DMS79 (cell line): Measurements from ENCODE around the gene VWA8.
"Not testable (repeated sequence)": the region's sequence is repeated elsewhere in the genome, so short reads cannot be mapped to it uniquely, and the experiment has no call there.

Experiments
- DNase-seq: peaks from one replicate; lab custom pipeline; 2025; lab: John Stamatoyannopoulos, UW

The VWA8 gene

GRCh38 chr13:41645331-41645730, 315.6 kb downstream of the VWA8 start:
- no peak for DNase-seq

- no peak for DNase-seq
These were observed 316.2 kb downstream of the VWA8 start for GRCh38 chr13:41644742-41645141.

- no peak for DNase-seq
These were observed 317.4 kb downstream of the VWA8 start for GRCh38 chr13:41643507-41643906.

- DNase-seq, result no peak
These were observed 318.9 kb downstream of the VWA8 start for GRCh38 chr13:41641961-41642360.

- DNase-seq, result no peak
These were observed 319.5 kb downstream of the VWA8 start for GRCh38 chr13:41641429-41641828.

- no peak for DNase-seq
These were observed 320.7 kb downstream of the VWA8 start for GRCh38 chr13:41639955-41640780.

GRCh38 chr13:41639237-41639904, 321.5 kb downstream of the VWA8 start:
- no peak for DNase-seq

- DNase-seq, result no peak
These were observed 323.3 kb downstream of the VWA8 start for GRCh38 chr13:41637586-41637985.

- DNase-seq, result not testable (repeated sequence)
These were observed 323.9 kb downstream of the VWA8 start for GRCh38 chr13:41637032-41637431.

- not testable (repeated sequence) for DNase-seq
These were observed 324.3 kb downstream of the VWA8 start for GRCh38 chr13:41636590-41636989.

GRCh38 chr13:41634407-41634806, 326.5 kb downstream of the VWA8 start:
- no peak for DNase-seq

GRCh38 chr13:41633776-41634175, 327.1 kb downstream of the VWA8 start:
- DNase-seq, result no peak

GRCh38 chr13:41631296-41631965, 329.5 kb downstream of the VWA8 start:
- DNase-seq, result no peak

- DNase-seq, result no peak
These were observed 333.5 kb downstream of the VWA8 start for GRCh38 chr13:41627425-41627824.

GRCh38 chr13:41624041-41624440, 336.9 kb downstream of the VWA8 start:
- no peak for DNase-seq

- DNase-seq, result no peak
These were observed 338.2 kb downstream of the VWA8 start for GRCh38 chr13:41622432-41623429.

GRCh38 chr13:41621716-41622431, 339.0 kb downstream of the VWA8 start:
- DNase-seq, result no peak

GRCh38 chr13:41617633-41618032, 343.3 kb downstream of the VWA8 start:
- not testable (repeated sequence) for DNase-seq

GRCh38 chr13:41616151-41616550, 344.8 kb downstream of the VWA8 start:
- no peak for DNase-seq

- no peak for DNase-seq
These were observed 345.4 kb downstream of the VWA8 start for GRCh38 chr13:41615528-41615855.
